Measurements from ENCODE around the gene FYB1.

Gene FYB1

GRCh38 chr5:39102684-39103155, 116.6 kb downstream of the FYB1 start:
- no peak for ATAC-seq
- TF ChIP-seq TCF4 (CRISPR knock-in tag; IDR thresholded peaks at IDR 0.05; ENCODE audit: borderline replicate concordance) = no peak
- no peak for TF ChIP-seq CSRNP3 (CRISPR knock-in tag; IDR thresholded peaks at IDR 0.05)
- TF ChIP-seq BACH2 (CRISPR knock-in tag; IDR thresholded peaks at IDR 0.05; ENCODE audit: borderline replicate concordance) = no peak
- TF ChIP-seq GLIS3 (CRISPR knock-in tag; IDR thresholded peaks at IDR 0.05) = no peak
- no peak for TF ChIP-seq PATZ1 (CRISPR knock-in tag; IDR thresholded peaks at IDR 0.05; ENCODE audit: borderline replicate concordance)
- no peak for TF ChIP-seq TSHZ2 (CRISPR knock-in tag; IDR thresholded peaks at IDR 0.05)
- no peak for TF ChIP-seq ARNTL (CRISPR knock-in tag; IDR thresholded peaks at IDR 0.05; ENCODE audit: borderline replicate concordance, low read depth)
- no peak for TF ChIP-seq ZNF8 (CRISPR knock-in tag; IDR thresholded peaks at IDR 0.05)
- no peak for TF ChIP-seq PPARA (CRISPR knock-in tag; IDR thresholded peaks at IDR 0.05; ENCODE audit: borderline replicate concordance)
- no peak for TF ChIP-seq SNAI2 (CRISPR knock-in tag; IDR thresholded peaks at IDR 0.05)
- TF ChIP-seq CREB5 (CRISPR knock-in tag; IDR thresholded peaks at IDR 0.05; ENCODE audit: low read depth) = no peak
- TF ChIP-seq ZFP3 (CRISPR knock-in tag; IDR thresholded peaks at IDR 0.05) = no peak
- no peak for TF ChIP-seq ESRRG (CRISPR knock-in tag; IDR thresholded peaks at IDR 0.05)
- TF ChIP-seq POU6F1 (CRISPR knock-in tag; IDR thresholded peaks at IDR 0.05; ENCODE audit: borderline replicate concordance, low read depth) = no peak
- TF ChIP-seq TOX (CRISPR knock-in tag; IDR thresholded peaks at IDR 0.05; ENCODE audit: borderline replicate concordance) = no peak

- ATAC-seq = peak; percentile 72
- no peak for TF ChIP-seq CSRNP3 (CRISPR knock-in tag; IDR thresholded peaks at IDR 0.05)
- no peak for TF ChIP-seq SNAI2 (CRISPR knock-in tag; IDR thresholded peaks at IDR 0.05)
- TF ChIP-seq ZNF565 (CRISPR knock-in tag; conservative IDR thresholded peaks at IDR 0.05; ENCODE audit: low read depth) = no peak
- TF ChIP-seq OSR1 (CRISPR knock-in tag; IDR thresholded peaks at IDR 0.05) = no peak
- TF ChIP-seq ZFP30 (CRISPR knock-in tag; IDR thresholded peaks at IDR 0.05) = no peak
- no peak for TF ChIP-seq ARNTL (CRISPR knock-in tag; IDR thresholded peaks at IDR 0.05; ENCODE audit: borderline replicate concordance, low read depth)
- TF ChIP-seq RARB (CRISPR knock-in tag; IDR thresholded peaks at IDR 0.05) = no peak
- no peak for TF ChIP-seq TCF4 (CRISPR knock-in tag; IDR thresholded peaks at IDR 0.05; ENCODE audit: borderline replicate concordance)
- no peak for TF ChIP-seq POU6F1 (CRISPR knock-in tag; IDR thresholded peaks at IDR 0.05; ENCODE audit: borderline replicate concordance, low read depth)
- TF ChIP-seq ZC3H10 (CRISPR knock-in tag; IDR thresholded peaks at IDR 0.05) = no peak
- TF ChIP-seq BACH2 (CRISPR knock-in tag; IDR thresholded peaks at IDR 0.05; ENCODE audit: borderline replicate concordance) = no peak
- no peak for TF ChIP-seq ZFP3 (CRISPR knock-in tag; IDR thresholded peaks at IDR 0.05)
- TF ChIP-seq ISL1 (CRISPR knock-in tag; IDR thresholded peaks at IDR 0.05) = no peak
- TF ChIP-seq PPARA (CRISPR knock-in tag; IDR thresholded peaks at IDR 0.05; ENCODE audit: borderline replicate concordance) = no peak
- no peak for TF ChIP-seq GLIS3 (CRISPR knock-in tag; IDR thresholded peaks at IDR 0.05)
- TF ChIP-seq CREB5 (CRISPR knock-in tag; IDR thresholded peaks at IDR 0.05; ENCODE audit: low read depth) = no peak
Measured at GRCh38 chr5:39100851-39101396, 118.4 kb downstream of the FYB1 start.
